ENCODE results near the gene ESYT3.

DNA sequence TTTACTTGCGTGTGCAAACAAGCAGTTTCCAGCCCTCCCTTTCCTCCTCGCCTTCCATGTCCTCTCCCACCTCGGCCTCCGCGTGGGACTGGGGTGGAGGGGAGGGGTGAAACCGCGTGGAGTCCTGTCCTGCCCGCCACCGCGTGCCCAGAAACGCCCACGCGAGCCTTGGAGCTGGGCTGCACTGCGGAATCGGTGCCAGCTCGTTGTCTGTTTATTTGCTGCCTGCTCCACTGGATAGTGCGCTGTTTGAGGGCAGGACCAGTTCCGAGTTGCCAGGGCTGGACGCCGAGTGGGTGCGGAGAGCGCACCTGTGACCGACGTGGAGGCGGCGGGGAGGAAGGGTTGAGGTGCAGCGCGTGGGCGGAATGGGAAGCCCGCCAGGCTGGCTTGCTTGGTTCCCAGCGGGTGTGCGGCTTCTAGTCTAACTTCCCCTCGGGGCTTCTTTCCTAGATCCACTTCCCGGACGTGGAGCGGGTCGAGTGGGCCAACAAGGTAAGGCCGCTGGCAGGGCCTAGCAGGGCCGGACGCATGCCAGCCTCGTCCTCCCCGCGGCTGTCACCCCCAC is 17.3 kb downstream of the ESYT3 start:
- TF ChIP-seq, protein P1, sequence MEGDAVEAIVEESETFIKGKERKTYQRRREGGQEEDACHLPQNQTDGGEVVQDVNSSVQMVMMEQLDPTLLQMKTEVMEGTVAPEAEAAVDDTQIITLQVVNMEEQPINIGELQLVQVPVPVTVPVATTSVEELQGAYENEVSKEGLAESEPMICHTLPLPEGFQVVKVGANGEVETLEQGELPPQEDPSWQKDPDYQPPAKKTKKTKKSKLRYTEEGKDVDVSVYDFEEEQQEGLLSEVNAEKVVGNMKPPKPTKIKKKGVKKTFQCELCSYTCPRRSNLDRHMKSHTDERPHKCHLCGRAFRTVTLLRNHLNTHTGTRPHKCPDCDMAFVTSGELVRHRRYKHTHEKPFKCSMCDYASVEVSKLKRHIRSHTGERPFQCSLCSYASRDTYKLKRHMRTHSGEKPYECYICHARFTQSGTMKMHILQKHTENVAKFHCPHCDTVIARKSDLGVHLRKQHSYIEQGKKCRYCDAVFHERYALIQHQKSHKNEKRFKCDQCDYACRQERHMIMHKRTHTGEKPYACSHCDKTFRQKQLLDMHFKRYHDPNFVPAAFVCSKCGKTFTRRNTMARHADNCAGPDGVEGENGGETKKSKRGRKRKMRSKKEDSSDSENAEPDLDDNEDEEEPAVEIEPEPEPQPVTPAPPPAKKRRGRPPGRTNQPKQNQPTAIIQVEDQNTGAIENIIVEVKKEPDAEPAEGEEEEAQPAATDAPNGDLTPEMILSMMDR (conservative IDR thresholded peaks at IDR 0.05 in 1 of 2, IDR thresholded peaks at IDR 0.05 in 1 of 2; ENCODE audit: low read depth in 1 of 2, low read length in 2 of 2): no peak
- TF ChIP-seq EZH2 (IDR thresholded peaks at IDR 0.05; ENCODE audit: low read length, missing control alignments): no peak

All from fibroblast of lung (primary cell).